Activated effector memory CD4-positive, alpha-beta T cell treated with anti-CD3 and anti-CD28 coated beads, Interleukin-2, amount 50 U/mL, for 16 hours (primary cell): Measurements from ENCODE around the gene MPPED1.
A peak's percentile ranks its signal among the peaks of the same experiment; 100 is the strongest.

Source experiments
- DNase-seq: peaks from one replicate; pipeline ENCODE4 v3.0.0-alpha.2; 2020

Gene MPPED1

DNA sequence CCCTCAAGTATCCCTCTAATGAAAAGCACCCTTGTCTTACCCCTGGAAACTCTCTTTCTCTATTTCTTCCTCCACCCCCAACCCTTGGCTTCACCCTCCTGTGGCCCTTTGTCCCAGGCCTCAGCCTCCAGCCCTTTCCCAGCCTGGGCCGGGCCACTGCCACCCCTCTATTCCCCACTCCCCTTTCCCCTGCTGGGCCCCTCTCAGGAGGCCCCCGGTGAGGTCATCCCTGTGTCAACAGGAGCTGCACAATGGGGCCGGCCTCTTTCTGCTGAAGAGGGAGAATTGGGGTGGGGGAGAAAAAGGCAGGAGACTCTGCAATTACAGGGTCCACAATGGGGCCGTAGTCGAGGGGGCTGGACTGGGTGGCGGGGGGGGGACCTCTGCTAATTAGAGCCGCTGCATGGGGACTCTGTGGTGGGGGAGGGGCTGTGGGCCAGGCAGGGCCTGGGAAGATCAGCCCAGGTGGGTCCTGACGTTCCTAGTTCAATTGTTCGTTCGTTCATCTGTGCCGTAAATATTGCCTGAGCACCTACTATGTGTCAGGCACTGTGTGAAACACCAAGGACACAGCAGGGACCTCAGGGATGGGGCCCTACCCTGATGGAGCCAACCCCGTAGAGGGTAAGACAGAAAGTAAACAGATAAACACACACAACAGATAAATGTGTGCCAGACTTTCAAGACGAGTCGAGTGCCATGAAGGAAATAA lies 18.5 kb upstream of the MPPED1 start:
- peak; percentile 16 for DNase-seq

DNA sequence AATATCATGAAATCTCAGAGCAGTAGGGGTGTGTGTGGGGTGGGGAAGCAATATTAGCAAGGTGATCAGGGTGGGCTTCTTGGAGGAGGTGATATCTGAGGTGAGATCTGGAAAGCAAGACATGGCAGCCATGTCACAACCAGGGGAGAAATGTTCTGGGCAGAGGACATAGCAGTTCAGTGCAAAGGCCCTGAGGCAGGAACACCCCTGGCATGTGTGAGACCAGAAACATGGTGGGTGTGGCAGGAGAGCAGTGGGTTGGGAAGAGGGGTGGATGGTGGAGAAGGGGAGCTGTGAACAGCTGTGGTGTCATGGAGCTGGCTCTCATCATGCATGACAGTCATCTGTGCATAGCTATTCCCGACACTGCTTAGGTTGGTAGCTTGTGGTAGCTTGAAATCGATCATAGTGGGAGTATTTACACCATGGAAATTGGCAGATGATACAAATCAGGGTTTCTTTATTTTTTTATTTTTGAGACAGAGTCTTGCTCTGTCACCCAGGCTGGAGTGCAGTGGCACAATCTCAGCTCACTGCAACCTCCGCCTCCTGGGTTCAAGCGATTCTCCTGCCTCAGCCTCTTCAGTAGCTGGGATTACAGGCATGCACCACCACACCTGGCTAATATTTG lies 17.9 kb upstream of the MPPED1 start:
- DNase-seq: no peak

DNA sequence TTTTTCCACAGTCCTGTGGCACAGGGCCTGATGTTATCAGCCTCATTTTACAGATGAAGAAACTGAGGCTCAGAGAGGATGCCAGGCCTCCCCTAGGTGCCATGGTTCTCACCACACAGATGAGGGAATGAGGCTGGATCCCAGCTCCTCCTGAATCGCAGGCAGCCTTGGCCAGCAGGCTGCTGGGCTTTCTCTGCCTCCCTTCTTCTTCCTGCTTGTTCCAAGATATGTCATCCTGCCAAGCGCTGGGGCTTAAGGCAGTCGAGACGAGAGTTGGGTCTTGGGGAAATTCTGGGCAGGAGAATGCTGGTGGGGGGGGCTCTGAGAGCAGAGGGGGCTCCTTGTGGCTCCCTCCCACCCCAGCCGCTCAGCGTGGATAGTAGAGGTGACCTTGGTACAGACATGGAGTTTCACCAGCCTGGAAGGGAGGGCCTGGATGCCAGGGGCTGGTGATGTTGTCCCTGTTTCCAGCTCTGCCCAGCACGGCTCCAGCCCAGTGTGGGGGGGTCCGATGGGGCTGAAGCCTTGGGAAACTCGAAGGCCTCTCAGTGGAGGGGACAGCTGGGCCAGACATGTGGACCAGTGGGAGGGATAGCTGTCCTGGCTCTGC lies 16.6 kb upstream of the MPPED1 start:
- DNase-seq: no peak

DNA sequence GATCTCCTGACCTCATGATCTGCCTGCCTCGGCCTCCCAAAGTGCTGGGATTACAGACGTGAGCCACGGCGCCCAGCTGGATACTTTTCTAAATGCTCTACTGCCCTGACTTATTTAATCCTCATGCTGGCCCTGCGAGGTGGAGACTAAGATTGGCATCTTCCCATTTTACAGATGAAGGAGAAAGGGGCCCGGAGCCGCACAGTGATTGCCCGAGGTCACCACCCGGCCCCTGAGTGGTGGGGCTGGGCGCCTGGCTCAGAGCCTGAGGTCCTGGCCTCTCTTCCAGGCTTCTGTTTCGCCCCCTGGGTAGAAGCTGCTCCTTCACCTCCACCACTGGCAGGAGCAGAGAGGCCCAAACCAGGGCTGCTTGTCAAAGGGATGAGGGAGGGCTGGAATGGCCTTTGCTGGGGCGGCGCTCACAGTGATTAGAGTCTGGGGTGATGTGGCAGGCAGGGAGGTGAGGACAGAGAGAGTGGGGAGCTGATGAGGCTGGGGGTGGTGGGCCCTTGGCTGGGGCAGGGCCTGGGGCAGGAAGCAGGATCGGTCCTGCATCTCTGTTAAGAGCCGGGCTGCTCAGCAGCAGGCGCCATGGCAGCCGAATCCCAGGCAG lies 15.4 kb upstream of the MPPED1 start:
- DNase-seq: no peak

DNA sequence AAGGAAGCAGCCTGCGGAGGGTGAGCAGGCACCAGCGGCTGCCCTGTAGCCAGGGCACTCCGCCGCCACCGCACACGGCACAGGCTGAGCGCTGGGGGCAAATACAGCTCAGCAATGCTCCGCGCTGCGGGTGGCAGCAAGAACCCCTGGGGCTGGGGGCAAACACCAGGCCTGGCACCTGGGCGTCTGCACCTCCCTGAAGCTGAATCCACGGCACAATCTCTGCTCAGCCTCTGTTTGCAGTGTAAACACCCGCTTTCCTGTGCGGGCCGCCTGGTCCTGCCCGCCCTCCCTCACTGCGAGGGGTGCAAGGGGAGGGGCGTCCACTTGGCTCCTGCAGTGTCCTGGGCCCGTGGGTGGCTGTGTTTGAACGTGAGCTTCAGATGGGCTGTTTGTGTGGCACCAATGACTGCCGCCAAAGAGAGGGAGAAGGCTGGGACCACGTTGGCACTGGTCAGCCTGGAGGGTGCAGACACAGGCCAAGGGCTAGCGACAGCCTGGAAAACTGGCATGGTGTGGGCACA lies 14.8 kb upstream of the MPPED1 start:
- DNase-seq: no peak

DNA sequence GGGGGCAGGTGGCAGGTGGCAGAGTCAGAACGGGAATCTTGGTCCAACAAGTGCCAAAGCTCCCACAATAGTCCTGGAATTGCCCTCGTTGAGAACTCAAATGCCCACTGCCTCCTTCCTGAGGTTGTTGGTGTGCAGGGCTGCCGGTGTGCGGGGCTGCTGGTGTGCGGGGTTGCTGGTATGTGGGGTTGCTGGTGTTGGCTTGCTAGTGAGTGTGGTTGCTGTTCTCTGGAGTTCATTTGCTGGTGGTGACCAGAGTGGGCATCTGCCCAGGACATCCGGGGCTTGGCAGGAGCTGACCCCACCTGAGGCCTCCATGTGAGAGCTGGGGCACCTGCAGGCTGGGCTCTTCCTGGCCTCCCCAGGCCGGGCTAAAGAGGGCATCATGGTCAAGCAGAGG lies 14.0 kb upstream of the MPPED1 start:
- no peak for DNase-seq

DNA sequence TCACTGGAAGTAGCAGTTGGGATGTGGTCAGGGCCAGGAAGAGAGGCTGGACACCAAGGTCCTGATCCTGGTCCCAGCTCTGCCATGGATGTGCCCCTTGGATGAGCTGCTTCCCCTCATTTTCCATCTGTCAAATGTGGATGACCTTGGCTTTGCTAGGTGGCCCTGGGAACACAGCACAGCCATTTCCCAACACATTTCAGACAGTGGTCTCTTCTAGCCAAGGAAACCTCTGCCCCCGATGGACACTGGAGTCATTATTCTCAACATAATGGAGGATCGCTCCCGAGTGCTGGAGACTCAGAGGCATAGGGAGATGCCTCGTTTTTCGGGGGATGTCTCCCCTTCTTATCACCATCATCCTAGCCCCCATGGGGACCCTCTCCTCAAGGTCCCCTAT lies 13.6 kb upstream of the MPPED1 start:
- no peak for DNase-seq

DNA sequence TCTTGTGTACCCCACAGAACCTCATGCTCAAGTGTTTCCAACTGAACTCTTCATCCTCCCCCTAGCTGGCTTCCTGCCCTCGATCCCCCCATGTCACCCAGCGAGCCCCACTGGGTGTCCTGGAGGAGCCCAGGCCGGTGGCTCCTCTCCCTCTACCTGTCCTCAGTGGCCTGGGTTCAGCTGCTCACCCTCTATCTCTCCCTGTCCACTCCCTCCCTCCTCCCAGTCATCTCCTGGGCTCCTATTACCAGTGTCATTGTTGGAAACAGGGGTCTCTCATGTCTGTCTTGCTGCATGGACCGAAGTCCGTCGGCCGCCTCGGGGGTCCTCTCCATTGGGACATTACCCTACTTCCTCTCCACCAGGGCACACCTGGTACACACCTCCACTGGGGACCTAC lies 12.9 kb upstream of the MPPED1 start:
- no peak for DNase-seq

DNA sequence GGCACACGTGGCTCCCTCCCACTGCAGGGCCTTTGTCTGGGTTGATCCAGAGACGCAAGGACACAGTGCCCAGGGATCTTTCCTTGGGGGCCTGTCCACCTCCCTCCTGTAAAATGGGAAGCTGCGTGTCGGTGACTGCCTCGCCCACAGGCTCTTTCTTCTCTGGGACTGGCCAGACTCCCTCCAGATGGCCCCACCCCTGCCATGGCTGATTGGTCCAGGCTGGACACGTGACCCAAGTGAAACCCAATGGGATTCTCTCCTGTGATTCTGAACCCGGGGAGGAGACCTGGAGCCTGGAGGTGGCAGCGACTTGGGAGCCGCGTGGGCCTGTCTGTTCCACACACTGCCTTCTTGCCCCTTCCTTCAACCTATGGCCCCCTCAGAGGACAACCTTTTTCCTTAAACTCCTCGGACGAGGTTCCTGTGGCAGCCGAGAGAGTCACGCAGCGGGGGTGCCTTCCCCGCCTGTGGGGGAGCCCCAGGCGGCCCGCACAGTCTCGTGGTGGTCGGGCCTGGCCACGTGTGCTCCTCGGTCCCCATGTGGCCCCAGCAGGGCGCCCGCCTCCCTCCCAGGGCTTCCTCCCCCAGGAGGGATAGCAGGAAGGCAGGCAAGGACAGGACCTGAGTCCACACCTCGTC lies 12.4 kb upstream of the MPPED1 start:
- no peak for DNase-seq

DNA sequence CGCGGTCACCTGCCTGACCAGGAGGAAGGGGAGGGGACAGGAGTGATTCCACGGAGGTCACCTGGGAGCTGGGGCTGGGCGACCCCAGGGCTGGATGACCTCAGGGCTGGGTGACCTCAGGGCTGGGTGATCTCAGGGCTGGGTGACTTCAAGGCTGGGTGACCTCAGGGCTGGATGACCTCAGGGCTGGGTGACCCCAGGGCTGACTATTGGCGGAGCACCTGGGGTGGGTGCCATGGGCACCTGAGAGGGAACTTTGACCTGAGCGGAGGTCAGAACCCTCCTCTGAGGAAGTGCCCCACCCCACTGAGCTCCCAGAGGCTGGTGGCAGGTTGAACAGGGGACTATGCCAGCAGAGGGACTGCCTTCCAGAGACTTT lies 11.8 kb upstream of the MPPED1 start:
- DNase-seq: no peak

DNA sequence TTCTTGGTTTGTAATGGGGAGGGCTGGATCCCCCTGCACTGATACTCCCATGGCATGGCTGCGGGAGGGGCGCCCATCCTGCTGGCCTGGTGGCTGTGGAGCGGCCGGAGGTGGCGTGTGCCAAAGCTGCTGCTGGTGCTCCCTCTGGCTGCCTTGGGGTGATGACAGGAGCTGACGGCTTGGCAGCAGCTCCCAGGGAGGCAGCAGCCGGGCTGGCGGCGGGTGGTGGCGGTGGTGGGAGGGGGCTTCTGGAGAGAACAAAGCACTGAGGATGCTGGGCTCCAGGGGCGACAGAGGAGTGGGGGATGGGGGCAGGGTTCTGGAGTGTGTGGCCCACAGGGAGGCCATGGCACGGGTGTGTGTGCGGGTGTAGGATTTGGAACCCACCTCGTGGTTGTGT lies 11.4 kb upstream of the MPPED1 start:
- DNase-seq: no peak

DNA sequence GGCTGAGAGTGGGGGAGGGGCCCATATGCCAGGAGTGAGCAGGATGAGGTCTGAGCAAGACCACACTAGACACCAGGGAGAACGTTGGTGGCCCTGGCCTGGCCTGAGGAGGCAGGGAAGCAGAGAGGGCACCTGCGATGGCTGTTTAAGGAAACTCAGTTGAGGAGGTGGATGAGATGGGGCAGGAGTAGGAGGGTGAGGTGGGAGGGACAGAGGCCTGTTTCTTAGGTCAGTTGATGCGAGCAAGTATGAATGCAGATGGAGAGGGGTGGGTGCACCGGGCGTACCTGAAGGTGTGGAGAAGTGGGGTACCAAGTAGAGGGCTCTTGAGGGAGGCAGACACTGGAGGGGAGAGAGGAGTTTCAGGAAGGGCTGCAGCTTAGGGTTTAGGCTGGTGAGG lies 10.6 kb upstream of the MPPED1 start:
- no peak for DNase-seq

DNA sequence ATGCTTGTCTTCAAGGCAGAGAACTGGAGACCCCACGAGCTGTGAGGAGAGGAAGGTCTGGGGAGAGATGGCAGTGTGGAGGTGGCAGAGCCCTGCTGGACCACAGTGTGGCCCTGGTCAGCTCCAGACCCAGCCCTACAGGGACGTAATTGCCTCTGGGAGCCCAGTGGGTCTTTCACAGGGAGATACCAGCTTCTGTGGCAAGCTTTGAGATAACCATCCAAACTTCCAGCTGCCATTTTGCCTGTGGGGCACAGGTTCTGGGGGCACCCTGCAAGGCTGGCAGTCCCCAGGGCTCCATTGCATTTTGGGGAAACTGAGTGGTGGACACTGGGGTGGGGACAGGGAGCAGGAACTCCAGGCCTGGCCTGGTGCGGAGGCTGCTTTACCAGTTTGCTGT lies 10.2 kb upstream of the MPPED1 start:
- no peak for DNase-seq

DNA sequence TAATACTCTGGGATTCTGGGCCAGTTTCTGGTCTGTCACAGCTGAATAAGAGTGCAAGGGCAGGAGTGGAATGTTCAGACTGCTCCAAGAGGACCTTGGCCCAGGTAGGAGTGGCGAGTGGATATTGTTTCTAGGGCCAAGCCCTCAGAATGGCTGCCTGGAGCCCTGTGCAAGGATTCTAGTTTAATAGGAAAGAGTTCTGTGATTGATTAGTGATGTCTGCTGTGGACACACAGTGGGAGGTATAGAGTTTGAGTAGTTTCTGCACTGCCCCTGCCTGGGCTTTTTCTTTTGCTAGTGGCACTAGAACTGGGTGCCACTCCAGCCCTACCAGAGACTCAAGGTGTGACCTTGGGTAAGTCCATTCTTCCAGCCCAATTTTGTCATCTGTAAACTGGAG lies 9.7 kb upstream of the MPPED1 start:
- DNase-seq: no peak

DNA sequence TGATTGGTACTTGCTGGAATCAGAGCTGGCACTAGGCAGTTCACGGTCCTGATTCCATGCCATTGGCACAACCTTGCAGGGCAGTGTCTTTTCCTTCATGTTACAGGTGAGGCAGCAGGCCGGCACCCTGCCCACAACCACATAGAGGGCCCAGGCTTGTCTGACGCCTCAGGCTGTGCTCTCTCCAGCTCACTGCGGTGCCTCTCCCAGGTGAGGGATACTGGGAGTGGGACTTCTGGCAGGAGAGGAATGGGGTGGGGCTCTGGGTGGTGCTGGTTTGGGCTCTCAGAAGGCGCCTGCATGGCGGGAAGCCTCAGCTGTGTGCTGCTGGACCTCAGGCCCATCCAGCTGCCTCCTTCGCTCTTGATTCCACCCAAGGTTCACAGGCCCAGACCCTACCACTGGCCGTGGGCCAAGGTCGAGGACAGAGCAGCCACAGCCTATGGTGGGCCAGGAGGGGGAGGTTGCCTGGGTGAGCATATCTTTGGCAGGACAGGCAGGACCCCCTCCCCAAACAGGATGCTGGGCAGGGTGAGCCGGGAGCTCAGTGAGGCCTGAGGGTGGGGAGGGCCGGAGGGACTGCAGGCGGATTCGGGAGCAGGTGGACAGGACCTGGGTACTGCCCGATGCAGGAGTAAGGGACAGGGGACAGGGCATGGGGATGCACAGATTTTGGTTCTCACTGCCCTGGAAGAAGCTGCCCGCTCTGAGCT lies 7.0 kb upstream of the MPPED1 start:
- no peak for DNase-seq

DNA sequence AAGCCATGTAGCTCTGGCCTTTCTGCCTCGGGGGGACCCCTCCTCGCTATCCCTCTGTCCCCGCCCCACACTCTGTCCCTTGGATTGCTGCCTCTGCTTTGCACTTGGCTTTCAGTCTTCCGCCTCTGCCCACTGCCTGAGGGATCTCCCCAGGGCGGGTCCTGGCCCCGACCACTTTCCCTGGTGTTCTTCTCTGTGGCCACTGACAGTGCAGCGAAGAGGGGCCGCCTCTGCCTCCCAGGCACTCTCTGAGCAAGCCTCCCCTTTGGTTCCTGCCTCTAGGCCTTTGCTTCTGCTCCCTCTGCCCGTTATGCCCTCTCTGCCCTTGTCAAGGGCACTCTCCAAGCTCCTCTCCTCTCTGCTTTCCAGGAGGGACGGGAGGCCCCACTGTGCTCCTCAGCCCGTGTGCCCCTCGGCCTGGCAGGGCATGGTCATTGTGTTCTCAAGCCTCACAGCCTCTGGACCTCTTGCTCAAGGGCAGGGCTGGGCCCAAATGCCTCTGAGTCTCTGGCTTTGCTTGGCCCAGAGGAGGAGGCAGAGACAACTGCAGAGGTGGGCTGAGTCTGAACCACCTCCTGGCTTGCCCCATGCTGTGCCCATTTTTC lies 5.5 kb upstream of the MPPED1 start:
- no peak for DNase-seq

DNA sequence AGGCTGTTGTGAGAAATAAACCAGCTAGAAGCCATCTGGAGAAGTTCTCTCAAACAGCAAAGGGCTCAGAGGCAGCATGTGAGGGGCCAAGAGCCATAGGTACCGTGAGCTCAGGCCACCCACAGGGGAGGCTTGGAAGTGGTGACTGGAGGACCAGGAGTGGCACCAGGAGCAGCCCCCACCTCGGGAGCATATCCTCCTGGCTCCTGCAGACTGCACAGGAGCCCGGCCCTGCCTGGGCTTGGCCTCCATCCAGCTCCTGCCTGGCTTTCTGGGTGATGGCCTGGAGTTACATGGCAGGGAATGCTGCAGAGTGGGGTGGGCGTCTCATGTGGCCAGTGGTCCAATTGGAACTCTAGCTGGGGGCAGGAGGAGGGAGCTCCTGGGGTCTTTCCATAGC lies 4.2 kb upstream of the MPPED1 start:
- no peak for DNase-seq

DNA sequence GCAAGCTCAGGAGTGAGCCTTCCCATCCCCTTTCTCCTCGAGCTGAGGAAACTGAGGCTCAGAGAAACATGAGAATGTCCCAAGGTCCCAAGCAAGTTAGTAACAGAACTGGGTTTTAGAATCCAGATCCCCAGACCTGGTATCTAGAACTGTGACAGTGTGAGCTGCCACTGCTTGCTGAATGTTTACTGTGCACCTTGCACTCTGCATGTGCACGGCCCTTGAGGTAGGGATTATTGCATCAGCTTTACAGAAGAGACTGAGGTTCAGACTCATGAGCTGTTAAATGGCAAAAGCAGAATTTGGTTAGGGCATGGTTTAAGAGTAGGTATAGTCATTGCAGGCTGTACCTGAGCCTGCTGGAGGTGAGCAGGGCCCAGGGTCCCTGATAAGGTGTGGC lies 3.8 kb upstream of the MPPED1 start:
- DNase-seq: no peak

DNA sequence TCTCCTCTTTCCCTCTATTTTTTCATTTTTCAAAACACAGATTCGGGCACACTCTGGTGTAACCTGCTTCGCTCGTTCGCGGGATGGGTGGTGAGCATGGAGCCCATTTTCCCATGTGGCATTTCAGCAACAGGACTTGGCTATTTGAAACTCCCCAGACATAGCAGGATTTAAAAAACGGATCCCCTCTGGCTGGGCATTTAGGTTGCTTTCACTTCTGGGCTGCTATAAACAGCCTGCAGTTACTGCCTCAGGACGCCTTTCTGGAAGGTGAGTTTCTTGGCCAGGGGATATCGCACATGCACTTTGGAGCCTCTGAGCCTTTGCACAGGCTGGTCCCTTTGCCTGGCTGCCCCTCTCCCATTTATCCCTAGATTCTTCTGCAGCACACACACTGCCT lies 2.8 kb upstream of the MPPED1 start:
- no peak for DNase-seq

DNA sequence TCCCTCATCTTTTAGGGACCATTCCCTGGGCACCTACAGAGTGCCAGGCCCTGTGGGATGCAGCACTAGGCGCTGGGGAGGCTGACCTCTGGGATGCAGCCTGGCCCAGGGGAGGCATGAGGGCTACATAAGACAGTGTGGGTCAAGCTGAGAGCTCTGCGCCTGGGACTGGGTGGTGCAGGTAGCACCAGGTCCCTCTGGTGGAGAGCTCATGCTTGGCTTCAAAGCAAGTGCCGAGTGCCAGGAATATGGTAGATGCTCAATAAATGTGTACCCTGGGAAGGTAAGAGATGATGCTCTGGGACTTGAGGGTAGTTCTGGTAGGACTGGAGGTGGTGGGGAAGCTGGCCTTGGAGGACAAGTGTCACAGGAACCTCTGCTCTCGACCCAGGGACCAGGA lies 2.0 kb upstream of the MPPED1 start:
- no peak for DNase-seq

DNA sequence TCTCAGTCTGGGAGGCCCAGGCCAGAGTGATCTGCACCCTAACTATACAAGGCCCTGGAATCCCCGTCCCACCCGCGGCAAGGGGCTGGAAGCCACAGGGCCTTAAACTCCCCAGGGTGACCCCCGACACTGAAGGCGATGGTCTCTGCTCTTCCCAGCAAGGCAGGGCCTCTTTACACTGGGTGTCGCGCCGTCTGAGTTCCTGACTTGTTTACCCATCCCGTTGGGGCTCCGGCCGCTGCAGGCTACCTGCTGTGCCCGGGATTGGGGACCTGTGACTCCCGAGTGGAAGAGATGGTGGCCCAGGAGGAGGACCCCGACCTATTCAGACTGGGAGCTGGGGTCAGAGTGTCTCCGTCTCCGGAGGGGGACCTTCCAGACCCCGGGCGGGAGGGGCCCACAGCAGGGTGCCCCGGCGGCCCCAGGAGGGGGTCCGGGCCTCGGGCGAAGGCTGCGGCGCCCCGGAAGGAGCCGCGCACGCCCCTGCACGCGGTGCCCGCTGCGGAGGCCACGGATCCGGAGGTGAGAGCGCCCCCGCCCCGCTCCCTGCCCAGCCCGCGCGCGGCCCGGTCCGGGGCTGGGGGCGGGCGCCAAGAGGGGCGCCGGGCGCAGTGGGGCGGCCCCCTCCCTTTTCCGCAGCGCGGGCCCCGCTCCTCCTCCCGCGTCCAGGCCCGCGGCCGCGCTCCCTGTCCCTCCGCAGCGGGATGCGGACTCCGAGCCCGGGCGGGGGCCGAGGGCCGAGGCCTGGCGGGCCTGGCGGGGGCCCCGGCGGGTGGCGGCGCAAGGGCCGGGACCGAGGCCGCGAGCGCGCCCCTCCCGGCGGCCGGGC lies 560 bp upstream of the MPPED1 start:
- no peak for DNase-seq
